ENCODE measurements around the gene APOL6.
"Not testable (repeated sequence)": the region's sequence is repeated elsewhere in the genome, so short reads cannot be mapped to it uniquely, and the experiment has no call there.

APOL6 gene

DNA sequence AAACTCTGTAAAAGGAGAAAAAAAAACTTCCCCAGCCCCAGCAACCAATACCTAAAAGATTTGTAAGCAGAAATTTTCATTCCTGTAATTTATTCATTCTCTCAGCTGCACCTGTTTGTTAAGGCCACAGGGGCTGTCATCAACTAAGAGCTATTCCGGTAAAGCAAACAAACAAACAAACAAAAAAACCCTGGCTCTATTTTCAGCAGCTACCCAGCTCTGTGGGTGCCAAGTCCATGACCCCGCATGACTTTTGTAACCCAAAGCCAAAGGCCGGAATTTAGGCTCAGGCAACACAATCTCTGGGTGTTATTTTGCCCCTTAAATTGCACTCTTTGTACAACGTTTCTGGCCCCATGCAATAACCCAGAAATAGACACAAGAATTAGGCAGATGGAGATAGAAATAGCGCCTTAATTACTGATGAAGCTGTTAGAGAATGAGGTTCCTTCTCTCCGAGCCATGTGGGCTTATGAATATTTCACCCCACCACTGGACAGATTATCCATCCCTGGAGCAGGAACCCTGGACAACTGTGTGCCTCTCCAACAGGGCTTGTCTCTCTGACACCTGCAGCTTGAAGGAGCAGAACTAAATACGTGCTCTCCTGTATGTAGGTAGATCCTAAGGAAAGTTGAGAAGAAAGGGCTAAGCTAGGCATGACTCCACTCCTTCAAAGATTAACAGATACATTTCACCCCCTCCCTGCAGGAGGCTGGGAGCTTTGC, 29.4 kb downstream of the APOL6 start:
- no peak for DNase-seq (ENCODE audit: low spot score)

DNA sequence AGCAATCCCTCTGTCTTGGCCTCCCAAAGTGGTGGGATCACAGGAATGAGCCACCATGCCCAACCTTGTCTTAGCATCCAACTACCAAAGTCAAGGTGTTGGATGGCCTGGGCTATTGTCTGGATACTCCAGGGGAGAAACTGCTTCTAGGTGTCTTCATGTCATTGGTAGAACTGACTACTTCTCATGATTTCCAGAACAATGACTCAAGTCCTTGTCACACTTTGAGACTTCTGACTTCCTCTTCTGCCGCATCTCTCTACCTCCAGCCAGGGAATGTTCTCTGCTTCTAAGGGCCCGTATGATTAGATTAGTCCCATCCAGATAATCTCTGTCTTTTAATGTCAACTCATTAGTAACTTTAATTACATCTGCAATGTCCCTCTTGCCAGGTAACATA, 30.6 kb downstream of the APOL6 start:
- no peak for DNase-seq (ENCODE audit: low spot score)

DNA sequence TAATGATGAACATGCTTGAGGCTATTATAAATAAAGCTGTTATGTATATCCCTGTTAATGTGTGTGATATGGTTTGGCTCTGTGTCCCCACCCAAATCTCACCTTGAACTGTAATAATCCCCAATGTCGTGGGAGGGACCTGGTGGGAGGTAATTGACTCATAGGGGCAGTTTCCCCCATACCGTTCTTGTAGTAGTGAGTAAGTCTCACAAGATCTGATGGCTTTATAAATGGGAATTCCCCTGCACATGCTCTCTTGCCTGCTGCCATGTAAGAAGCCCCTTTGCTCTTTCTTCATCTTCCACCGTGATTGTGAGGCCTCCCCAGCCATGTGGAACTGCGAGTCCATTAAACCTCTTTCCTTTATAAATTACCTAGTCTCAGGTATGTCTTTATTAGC, 31.2 kb downstream of the APOL6 start:
- not testable (repeated sequence) for DNase-seq (ENCODE audit: low spot score)

DNA sequence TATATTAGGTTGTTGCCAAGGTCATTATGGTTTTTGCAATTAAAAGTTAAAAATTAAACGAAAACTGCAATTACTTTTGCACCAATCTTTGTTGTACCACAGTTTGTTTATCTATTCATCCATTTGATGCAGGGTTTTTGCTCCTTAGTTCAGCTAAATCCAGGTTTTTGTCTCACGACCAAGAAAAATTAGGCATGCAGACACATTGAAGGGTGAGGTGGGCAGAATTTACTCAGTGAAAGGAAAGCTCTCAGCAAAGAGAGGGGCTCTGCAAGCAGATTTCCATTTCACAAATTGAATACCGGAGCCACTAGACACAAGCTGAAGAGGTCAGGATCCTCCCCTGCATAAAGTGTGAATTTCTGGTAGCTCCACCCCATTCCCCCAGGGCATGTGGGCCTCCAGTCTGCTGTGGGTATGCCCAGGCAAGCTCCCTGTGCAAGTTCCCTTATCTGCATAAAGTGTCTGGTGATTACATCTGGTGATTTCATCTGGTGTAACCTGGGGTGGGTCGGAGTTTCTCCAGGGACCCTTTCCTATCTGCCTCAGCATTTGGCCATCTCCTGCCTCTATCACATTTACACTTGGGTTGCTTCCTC, 33.3 kb downstream of the APOL6 start:
- DNase-seq (ENCODE audit: low spot score) = no peak

- DNase-seq (ENCODE audit: low spot score) = no peak
Observed at GRCh38 chr22:35683560-35683959, 35.3 kb downstream of the APOL6 start.

- DNase-seq (ENCODE audit: low spot score) = peak; percentile 31
Observed at GRCh38 chr22:35684270-35684700, 36.0 kb downstream of the APOL6 start.

DNA sequence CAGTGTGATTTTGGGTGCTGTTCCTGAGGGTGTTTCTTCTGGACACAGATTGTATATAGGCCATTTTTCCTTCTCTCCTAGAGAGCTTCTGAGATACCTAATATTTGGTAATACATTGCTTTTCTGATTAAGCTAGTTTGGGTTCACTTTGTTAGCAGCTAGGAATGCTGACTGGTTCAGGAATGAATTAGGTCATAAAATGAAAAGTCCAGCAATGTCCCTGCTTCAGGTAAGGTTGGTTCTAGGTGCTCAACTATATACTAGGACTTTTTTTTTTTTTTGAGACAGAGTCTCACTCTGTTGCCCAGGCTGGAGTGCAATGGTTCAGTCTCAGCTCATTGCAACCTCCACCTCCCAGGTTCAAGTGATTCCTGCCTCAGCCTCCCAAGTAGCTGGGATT, 36.5 kb downstream of the APOL6 start:
- DNase-seq (ENCODE audit: low spot score) = no peak

DNA sequence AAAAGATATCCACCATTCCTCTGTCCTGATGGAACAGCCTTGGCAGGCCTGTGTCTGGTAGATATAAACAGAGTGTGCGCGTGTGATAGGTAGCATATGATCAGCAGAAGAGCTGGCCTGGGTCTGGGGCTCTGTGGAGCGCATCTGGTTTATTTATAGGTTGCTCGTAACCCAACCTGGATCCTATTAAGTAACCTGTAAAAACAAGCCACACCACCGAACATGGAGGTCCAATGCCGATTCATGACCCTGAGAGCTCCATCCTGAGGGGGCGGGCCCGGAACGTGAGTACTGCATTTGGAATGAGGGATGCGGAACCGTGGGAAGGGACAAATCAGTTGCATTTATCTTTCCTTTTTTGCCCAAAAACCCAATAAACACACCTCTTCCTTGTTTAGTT, 37.5 kb downstream of the APOL6 start:
- no peak for DNase-seq (ENCODE audit: low spot score)

- DNase-seq (ENCODE audit: low spot score) = peak; percentile 41
Observed at GRCh38 chr22:35686298-35686697, 38.1 kb downstream of the APOL6 start.

GRCh38 chr22:35687461-35687860, 39.2 kb downstream of the APOL6 start:
- DNase-seq (ENCODE audit: low spot score) = no peak

DNA sequence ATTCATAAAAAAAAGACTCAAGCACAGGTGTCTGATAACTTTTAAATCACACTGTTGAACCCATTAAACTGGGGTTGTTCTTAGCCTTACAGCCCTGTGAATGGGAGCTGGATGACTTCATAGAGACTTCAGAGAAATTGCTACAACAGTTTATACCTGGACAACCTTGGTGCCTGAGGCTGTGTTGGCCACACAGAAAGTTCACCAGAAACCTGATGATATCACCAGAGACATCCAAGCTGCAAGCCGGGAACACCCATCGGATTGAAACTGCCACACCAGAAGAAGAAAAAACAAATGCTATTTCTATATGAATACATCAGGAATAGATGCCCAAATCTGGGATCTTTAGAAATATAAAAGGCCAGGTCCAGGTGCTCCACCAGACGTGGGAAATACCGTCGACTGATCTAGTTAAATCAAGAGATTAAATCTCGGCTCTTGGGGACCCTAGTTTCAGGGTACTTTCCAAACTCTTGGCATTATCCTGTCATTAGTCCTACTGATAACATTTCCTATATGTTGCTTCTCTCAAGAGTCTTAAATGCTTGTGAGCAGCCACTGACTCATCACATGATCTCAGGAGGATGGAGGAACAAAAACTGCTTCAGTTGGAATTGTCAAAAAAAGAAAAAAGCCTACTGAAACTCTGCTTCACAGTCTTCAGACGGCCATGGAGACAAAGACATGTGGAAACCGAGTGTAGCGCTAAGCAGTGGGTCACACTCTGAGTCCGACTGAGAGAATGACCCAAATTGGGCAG, 40.8 kb downstream of the APOL6 start:
- DNase-seq (ENCODE audit: low spot score) = no peak

DNA sequence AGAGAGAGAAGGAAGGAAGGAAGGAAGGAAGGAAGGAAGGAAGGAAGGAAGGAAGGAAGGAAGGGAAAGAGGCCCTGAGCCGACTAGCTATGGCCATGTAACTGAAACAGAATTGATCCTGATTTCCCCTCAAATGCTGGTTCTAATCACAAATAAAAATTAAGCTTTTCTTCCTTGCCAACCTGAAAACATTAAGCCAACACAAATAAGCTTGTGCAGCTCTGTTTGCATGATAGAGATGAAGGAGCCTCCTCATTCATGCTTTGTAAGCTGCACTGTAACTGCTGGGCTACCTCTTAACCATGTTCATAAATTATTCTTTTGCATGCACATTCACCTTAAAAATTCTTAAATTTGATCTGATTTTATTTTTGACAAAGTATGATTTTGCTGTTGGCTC, 41.8 kb downstream of the APOL6 start:
- DNase-seq (ENCODE audit: low spot score) = no peak

GRCh38 chr22:35695202-35695601, 47.0 kb downstream of the APOL6 start:
- no peak for DNase-seq (ENCODE audit: low spot score)

- no peak for DNase-seq (ENCODE audit: low spot score)
Observed at GRCh38 chr22:35697142-35697541, 48.9 kb downstream of the APOL6 start.

GRCh38 chr22:35699852-35700251, 51.6 kb downstream of the APOL6 start:
- DNase-seq (ENCODE audit: low spot score) = not testable (repeated sequence)

GRCh38 chr22:35703861-35704584, 55.8 kb downstream of the APOL6 start:
- no peak for DNase-seq (ENCODE audit: low spot score)

- no peak for DNase-seq (ENCODE audit: low spot score)
Observed at GRCh38 chr22:35705141-35705540, 56.9 kb downstream of the APOL6 start.

- DNase-seq (ENCODE audit: low spot score) = no peak
Observed at GRCh38 chr22:35708453-35708852, 60.2 kb downstream of the APOL6 start.

GRCh38 chr22:35708917-35709316, 60.7 kb downstream of the APOL6 start:
- DNase-seq (ENCODE audit: low spot score) = no peak

DNA sequence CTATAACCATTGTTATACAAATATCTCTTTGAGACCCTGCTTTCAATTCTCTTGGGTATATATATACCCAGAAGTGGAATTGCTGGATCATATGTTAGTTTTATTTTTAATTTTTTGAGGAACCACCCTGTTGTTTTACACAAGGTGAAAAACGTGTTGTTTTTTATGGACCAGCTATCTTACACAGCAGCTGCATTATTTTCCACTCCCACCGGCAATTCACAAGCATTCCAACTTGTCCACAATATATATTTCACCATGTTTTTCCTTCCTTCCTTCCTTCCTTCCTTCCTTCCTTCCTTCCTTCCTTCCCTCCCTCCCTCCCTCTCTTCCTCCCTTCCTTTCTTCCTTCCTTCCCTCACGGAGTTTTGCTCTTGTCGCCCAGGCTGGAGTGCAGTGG, 63.1 kb downstream of the APOL6 start:
- DNase-seq (ENCODE audit: low spot score) = no peak

DNA sequence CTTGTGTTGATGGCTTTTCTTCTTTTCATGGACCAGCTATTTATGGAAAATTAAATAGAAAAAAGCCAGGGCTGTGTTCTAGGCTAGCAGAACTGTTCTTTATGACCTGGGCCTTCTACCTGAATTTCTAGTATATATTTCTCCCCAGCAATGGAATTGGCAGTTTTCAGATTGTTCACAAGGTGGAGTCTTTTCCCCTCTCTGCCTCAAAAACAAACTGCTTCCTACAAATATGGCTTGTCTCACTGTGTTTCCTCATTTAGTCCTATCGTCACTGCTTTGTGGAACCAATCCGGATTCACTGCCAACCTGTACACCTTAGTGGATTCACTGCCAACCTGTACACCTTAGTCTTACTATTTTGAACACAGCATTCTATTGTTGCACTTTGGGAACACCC, 64.4 kb downstream of the APOL6 start:
- peak; percentile 44 for DNase-seq (ENCODE audit: low spot score)

GRCh38 chr22:35717572-35717971, 69.3 kb downstream of the APOL6 start, which contains the start of gene APOL5:
Gene APOL5 (plus strand): TSS chr22:35717872. CDS start chr22:35717872, 0 bp downstream.
- no peak for DNase-seq (ENCODE audit: low spot score)
